GM19328 (cell line): ENCODE results near the gene FOXK1.
"Not testable (repeated sequence)": the region's sequence is repeated elsewhere in the genome, so short reads cannot be mapped to it uniquely, and the experiment has no call there.

Experiments used
- ATAC-seq: cut with Tn5 transposase; IDR thresholded peaks from one replicate; pipeline ENCODE4 v1.9.1; 2021; ENCODE audit warnings: mild to moderate bottlenecking, moderate library complexity; ENCODE audit not compliant: unreplicated experiment

The FOXK1 gene

GRCh38 chr7:4665661-4666060 lies 16.4 kb upstream of the FOXK1 start:
- ATAC-seq, result no peak

- no peak for ATAC-seq
These were observed 14.2 kb upstream of the FOXK1 start for GRCh38 chr7:4667776-4668509.

GRCh38 chr7:4668510-4668847 lies 13.6 kb upstream of the FOXK1 start:
- ATAC-seq, result no peak

GRCh38 chr7:4670791-4671190 lies 11.3 kb upstream of the FOXK1 start:
- no peak for ATAC-seq

GRCh38 chr7:4675771-4676367 lies 6.2 kb upstream of the FOXK1 start:
- ATAC-seq, result no peak

GRCh38 chr7:4677518-4677917 lies 4.6 kb upstream of the FOXK1 start:
- not testable (repeated sequence) for ATAC-seq

GRCh38 chr7:4681218-4681851 lies 760 bp upstream of the FOXK1 start:
- ATAC-seq, result no peak

GRCh38 chr7:4682621-4683042 lies 537 bp downstream of the FOXK1 start:
- peak; percentile 32 for ATAC-seq

GRCh38 chr7:4683043-4683883 lies 1.2 kb downstream of the FOXK1 start:
- no peak for ATAC-seq

- no peak for ATAC-seq
These were observed 1.9 kb downstream of the FOXK1 start for GRCh38 chr7:4683884-4684565.

GRCh38 chr7:4684846-4685245 lies 2.8 kb downstream of the FOXK1 start:
- ATAC-seq, result no peak

GRCh38 chr7:4685676-4686075 lies 3.6 kb downstream of the FOXK1 start:
- not testable (repeated sequence) for ATAC-seq

- ATAC-seq, result no peak
These were observed 5.9 kb downstream of the FOXK1 start for GRCh38 chr7:4687956-4688355.

- ATAC-seq, result no peak
These were observed 7.1 kb downstream of the FOXK1 start for GRCh38 chr7:4689151-4689550.

GRCh38 chr7:4689668-4690067 lies 7.6 kb downstream of the FOXK1 start:
- ATAC-seq, result no peak

- no peak for ATAC-seq
These were observed 9.1 kb downstream of the FOXK1 start for GRCh38 chr7:4690953-4691856.

- ATAC-seq, result no peak
These were observed 10.0 kb downstream of the FOXK1 start for GRCh38 chr7:4692055-4692454.

GRCh38 chr7:4692622-4693021 lies 10.5 kb downstream of the FOXK1 start:
- ATAC-seq, result not testable (repeated sequence)

GRCh38 chr7:4693152-4693551 lies 11.1 kb downstream of the FOXK1 start:
- ATAC-seq, result no peak

- ATAC-seq, result no peak
These were observed 11.7 kb downstream of the FOXK1 start for GRCh38 chr7:4693749-4694148.
